H54 (cell line): Measurements from ENCODE around the gene CRYBA1.

Source experiments
- DNase-seq: peaks from one replicate; pipeline ENCODE4 v3.0.0; 2011; ENCODE audit warnings: low spot score, mixed read lengths; ENCODE audit not compliant: insufficient read length
- FAIRE-seq: peaks from 3 replicates; lab custom pipeline; 2011; peaks lifted over from hg19 to GRCh38; lab: Jason Lieb, UNC
- POLR2A ChIP-seq: IDR thresholded peaks from 2 replicates; pipeline ENCODE4 v1.6.1; 2011; ENCODE audit warnings: low read depth, mild to moderate bottlenecking, low read length

Gene CRYBA1

DNA sequence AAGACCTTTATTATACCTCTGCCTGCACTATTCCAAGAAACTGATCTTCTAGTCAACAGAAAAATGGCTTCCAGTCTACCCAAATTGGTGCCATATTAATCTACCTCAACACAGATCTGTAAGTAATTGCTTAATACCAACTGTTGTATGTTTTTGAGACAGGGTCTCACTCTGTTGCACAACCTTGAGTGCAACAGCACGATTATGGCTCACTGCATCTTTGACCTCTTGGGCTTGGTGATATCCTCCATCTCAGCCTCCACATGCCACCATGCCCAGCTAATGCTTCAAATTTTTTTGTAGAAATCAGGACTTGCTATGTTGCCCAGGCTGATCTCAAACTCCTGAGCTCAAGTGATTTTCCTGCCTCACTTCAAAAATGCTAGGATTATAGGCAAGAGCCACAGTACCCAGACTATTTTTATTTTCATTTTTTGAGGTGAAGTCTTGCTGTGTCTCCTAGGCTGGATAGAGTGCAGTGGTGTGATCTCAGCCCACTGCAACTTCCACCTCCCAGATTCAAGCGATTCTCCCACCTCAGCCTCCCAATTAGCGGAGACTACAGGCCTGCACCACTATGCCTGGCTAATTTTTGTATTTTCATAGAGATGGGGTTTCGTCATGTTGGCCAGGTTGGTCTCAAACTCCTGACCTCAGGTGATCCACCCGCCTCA, 32.9 kb downstream of the CRYBA1 start:
- TF ChIP-seq POLR2A, result no peak
- no peak for DNase-seq
- FAIRE-seq, result no peak

DNA sequence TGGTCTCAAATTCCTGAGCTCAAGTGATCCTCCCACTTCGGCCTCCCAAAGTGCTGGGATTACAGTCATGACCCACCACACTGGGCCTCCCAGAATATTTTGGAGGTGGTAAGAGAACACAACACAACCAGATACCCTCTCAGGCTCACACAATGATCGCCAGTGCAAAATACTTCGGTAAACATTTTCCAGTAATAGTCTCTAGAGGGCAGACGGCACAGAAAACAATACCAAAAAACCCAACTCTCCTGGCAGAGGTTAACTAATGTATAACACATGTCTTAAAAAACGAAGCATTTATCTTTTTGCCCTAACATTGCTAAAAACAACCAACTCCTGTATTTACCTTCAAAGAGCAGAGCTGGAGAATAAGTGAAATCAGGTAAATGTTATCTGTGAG, 36.8 kb downstream of the CRYBA1 start:
- no peak for TF ChIP-seq POLR2A
- no peak for DNase-seq
- FAIRE-seq, result no peak

DNA sequence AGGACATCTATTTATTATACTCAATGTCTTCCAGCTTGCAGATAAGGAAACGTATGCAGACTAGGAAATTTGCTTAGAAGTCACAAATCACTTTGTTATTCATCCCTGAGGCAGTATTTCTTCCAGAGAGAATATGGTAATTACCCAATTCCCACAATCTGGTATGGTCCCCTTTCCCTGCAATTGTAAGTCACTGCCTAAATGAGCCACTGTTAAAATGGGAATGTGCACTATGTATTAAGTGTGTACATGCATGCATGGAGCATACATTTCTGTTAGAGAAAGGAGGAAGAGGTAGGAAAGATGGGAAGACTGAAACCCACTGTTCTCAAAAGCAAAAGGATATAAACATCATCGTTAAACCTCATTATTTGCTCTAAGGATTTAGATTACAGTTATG, 37.3 kb downstream of the CRYBA1 start:
- no peak for DNase-seq
- no peak for TF ChIP-seq POLR2A
- no peak for FAIRE-seq

DNA sequence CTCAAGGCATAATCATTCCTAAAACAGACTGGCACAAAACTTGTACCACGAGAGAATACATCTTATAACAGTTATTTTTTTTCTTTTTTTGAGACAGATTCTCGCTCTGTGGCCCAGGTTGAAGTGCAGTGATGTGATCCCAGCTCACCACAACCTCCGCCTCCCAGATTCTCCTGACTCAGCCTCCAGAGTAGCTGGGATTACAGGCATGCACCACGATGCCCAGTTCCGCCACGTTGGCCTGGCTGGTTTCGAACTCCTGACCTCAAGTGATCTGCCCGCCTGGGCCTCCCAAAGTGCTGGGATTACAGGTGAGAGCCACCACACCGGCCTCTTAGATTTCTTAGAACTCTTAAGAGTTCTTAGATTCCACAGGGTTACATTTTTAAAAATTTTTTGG, 43.2 kb downstream of the CRYBA1 start:
- FAIRE-seq, result no peak

DNA sequence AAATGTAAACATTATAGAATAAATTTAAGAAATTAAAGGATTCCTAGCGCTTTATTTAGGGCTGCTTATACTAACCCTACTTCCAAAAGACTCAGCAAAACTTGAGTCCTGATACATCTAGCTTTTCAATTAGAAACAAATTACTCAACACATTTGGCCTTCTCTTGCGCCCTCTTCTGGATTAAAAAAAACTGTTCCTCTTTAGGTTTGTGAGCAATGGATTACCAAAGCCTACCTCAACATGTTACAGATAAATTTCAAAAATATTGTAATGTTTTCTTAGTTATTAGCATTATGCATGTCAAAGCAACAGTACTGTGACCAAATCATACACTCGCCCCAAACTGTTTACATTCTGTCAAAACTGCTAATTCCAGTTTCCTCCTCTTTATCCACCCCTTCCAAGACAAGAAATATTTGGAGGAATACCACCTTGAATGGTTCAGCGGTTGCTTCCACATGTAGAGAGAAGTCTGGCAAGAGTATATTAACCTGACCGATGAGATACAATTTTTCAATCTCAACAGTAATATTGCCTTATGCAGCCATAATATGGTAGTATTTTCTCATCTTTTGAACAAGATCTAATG, 44.6 kb downstream of the CRYBA1 start:
- no peak for DNase-seq
- no peak for TF ChIP-seq POLR2A
- no peak for FAIRE-seq

More for the DNA sequence above, 43.2 kb downstream of the CRYBA1 start:
- TF ChIP-seq POLR2A, result no peak
- DNase-seq, result no peak

DNA sequence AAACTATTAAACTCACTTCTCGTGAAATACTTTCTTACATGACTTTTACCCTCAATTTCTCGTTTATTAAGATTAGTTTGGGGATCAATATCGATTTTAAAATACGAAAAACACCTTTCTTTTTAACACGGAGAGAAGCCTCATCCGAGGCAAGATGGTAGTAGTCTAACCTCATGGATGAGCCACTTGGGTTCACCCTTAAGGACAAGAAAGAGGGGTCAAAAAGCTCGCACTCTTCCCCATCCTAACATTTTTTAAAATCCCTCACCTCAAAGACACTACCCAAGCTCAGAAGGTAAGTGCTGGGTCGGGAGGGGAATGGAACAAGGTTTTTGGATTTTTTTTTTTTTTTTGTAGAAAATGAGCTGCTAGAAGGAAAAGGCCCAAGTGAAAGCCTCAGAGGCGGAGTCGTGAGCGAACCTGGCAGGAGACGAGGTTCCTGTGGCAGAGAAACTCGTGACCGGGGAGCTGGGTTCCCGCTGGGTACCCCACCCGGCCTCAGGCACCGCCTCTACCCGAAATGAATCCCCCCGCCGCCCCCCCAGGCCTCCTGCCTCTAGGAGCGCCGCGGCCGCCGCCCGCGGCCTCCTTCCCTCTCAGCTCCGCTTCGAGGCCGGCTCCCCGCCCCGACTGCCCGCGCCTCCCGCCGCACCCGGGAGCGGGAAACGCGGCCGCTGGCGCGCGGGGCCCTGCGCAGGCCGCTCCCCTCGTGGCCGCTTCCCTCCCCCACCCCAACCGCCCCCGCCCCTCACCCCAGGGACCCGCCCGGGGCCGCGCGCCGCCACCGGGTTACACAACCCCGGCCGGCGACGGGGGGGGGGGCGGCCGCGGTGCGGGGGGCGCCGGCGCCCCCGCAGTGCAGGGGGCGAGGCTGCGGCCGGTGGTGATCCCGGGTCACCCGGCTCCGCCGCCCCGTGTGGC, 45.7 kb downstream of the CRYBA1 start:
- no peak for TF ChIP-seq POLR2A
- DNase-seq (peak; percentile 52), FAIRE-seq (no peak)

DNA sequence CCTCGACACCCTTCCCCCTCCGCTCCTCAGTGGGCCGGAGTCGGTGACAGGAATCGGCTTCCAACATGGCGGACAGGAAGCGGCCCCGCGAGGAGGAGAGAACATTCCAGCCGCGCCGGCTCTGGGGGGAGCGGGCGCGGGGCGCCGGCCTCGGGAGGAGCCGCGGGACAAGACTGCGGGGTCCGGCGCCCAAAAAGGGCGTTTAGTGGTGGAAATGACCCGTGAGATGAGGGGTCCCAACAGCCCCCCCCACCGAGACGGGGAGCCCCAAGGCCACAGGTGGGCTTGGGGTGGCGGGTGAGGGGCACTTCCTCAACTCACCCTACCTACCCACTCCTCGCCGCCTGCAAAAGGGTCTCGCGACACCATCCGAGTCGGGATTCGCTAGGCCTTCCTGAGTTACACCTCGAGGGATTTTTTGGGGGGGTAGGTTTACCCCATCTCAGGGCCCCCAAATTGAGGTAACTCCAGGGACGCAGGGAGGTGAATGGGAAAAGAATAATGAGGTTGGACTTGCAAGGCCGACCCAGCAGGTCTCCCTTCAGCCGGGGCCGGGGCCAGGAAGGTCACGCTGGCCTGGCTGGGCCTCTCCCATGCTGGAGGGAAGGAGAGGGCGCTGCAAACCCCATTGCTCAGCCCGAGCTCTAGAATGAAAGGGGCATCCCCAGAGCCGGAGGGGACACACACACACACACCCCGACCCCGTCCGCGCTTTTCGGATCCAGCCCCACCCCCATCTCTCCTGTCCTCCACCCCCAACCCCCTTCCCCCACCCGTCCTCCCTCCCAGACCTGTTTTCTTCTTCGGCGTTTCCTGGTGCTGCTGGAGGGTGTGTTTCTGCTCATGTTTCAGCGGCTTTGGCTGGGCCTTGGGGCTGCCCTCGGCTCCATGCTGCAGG, 46.6 kb downstream of the CRYBA1 start:
- FAIRE-seq, result no peak

DNA sequence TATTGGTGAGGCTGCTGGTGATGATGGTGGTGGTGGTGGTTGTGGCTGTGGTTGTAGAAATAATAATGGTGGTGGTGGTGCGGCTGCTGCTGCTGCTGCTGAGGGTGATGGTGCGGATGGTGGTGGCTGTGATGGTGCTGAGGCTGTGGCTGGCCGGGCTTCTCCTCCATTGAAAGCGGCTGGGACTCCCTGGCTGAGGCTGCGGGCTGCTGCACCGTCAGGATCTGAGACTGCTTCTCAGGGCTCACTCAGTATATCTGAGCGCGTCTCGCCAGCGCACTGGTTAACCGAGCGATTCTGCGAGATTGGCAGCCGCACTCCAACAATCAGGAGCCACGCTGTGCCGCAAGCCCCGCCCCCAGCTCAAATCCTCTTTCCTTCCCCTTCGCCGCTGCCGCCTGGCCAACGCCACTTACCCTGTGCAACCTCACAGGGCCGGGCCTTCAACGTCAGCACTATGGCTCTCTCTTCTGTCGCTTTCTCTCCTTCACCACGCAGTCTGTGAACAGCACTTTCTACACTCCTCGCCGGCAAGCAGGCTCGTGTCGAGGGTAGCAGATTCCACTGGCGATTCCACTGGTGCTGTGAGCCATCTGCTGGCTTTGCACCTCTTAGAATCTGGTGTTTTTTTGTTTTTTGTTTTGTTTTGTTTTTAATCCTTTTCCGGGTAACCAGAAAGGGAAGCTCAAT, 47.4 kb downstream of the CRYBA1 start, which contains the start of gene NUFIP2:
TSS of gene NUFIP2 (minus strand) at position 259 of the 690 bp plus-strand sequence. CDS start at position 170, 89 bp downstream.
- FAIRE-seq (peak; percentile 96), DNase-seq (peak; percentile 99)
- TF ChIP-seq POLR2A, result peak; percentile 99

More for the DNA sequence above, 46.6 kb downstream of the CRYBA1 start:
- peak; percentile 67 for DNase-seq
- peak; percentile 50 for TF ChIP-seq POLR2A

DNA sequence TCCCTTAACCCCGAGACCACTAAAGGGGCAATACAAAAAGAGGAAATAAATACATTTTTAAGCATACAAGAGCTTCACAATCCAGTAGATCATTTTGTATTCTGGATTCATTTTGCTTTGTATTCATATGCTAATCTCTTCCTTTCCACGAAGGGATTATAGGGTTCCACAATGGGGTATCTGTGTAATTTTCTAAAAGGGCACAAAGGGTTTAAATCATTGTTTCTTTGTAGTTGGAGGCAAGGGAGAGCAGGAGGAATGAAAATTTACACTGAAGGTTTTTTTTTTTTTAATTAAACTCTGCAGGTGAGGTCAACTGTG, 47.9 kb downstream of the CRYBA1 start:
- no peak for TF ChIP-seq POLR2A
- DNase-seq (no peak), FAIRE-seq (no peak)

DNA sequence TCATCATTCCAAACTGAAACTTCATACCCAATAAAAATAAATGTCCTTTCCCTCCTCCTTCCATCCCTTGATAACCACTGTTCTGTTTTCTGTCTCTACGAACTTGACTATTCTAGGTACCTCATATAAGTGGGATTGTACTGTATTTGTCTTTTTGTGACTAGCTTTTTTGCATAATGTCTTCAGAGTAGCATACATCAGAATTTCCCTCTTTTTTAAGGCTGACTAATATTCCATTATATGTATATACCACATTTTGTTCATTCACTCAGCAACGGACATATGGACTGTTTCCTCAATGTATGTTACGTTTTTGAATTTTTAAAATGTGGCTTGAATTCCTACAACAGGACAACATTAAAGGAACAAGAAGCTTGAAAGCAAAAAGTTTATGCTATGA, 48.8 kb downstream of the CRYBA1 start:
- DNase-seq (no peak), FAIRE-seq (no peak)
- TF ChIP-seq POLR2A, result no peak

DNA sequence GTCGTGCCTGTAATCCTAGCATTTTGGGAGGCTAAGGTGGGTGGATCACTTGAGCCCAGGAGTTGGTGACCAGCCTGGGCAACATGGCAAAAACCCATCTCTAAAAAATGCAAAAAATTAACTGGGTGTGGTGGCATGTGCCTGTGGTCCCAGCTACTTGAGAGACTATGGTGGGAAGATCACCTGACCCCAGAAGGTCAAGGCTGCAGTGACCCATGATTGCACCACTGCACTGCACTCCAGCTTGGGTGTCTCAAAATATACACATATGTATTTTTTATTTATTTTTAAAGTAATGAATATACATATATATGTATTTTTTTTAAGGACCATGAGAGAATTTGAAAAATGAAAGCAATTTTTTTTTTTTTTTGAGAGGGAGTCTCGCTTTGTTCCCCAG, 52.4 kb downstream of the CRYBA1 start:
- TF ChIP-seq POLR2A, result no peak
- DNase-seq (no peak), FAIRE-seq (no peak)

DNA sequence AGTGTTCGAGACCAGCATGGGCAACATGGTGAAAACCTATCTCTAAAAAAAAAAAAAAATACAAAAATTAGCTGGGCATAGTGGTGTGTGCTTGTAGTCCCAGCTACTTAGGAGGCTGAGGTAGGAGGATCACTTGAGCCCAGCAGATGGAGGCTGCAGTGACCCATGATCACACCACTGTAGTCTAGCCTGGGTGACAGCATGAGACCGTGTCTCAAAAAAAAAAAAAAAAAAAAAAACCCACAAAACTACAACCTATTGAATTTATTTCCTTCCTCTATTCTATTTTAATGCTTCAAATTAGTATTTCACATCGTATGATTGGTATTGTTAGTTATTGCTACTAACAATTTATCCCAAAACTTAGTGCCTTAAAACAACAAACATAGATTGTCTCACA, 56.7 kb downstream of the CRYBA1 start:
- DNase-seq (no peak), FAIRE-seq (no peak)
- no peak for TF ChIP-seq POLR2A
